HL-60 (cell line): ENCODE data around the gene THSD7A.

Experiments
- DNase-seq, 2 experiments: peaks; one replicate each; pipeline ENCODE4 v3.0.0-alpha.2; 2010 to 2020; ENCODE audit warnings: low read depth in 1 of 2, low spot score in 1 of 2
- H3K27ac ChIP-seq: fragments of 250-450 bp; sonication (Bioruptor Pico); replicated peaks from 2 replicates; pipeline ENCODE4 v1.5.1; 2020; ENCODE audit warnings: mild to moderate bottlenecking, moderate library complexity
- H3K27me3 ChIP-seq: fragments of 250-450 bp; sonication (Bioruptor Pico); 2 replicates; pipeline ENCODE4 v1.5.1; 2021; ENCODE audit warnings: mild to moderate bottlenecking, moderate library complexity; ENCODE audit not compliant: insufficient read depth, poor library complexity, severe bottlenecking
- H3K4me3 ChIP-seq: replicated peaks from 2 replicates; pipeline ENCODE4 v1.5.1; 2011; ENCODE audit warnings: mild to moderate bottlenecking, control low read depth, low read length; ENCODE audit not compliant: insufficient read depth
- CTCF ChIP-seq: IDR thresholded peaks from one replicate; pipeline ENCODE4 v1.5.1; 2011; ENCODE audit warnings: low read length, control low read depth, inconsistent platforms; ENCODE audit not compliant: insufficient read depth
- GABPA ChIP-seq: IDR thresholded peaks from 2 replicates; pipeline ENCODE4 v1.6.1; 2012; ENCODE audit warnings: low read depth
- POLR2AphosphoS5 ChIP-seq: IDR thresholded peaks from 2 replicates; pipeline ENCODE4 v1.6.1; 2012; ENCODE audit warnings: low read depth
- REST ChIP-seq: IDR thresholded peaks from 2 replicates; pipeline ENCODE4 v1.6.1; 2012; ENCODE audit warnings: low read depth; ENCODE audit not compliant: insufficient replicate concordance
- SPI1 ChIP-seq: IDR thresholded peaks from 2 replicates; pipeline ENCODE4 v1.6.1; 2012; ENCODE audit warnings: low read depth, mild to moderate bottlenecking, borderline replicate concordance

THSD7A gene

GRCh38 chr7:11747715-11748485 is 84.1 kb downstream of the THSD7A start:
- Histone ChIP-seq H3K4me3 (no peak overlapping the region), H3K27ac (no peak overlapping the region), H3K27me3 (no peaks in the 10 kb centered on the region)
- TF ChIP-seq CTCF (no peak), REST (no peak), POLR2AphosphoS5 (no peak), SPI1 (no peak), GABPA (no peak)
- no peak for DNase-seq

- TF ChIP-seq GABPA (no peak), REST (no peak), CTCF (no peak)
- H3K27ac ChIP-seq = no peak overlapping the region
- H3K4me3 ChIP-seq = no peak overlapping the region
- H3K27me3 ChIP-seq = no peaks in the 10 kb centered on the region
- DNase-seq = no peak
Measured at GRCh38 chr7:11746591-11746990, 85.4 kb downstream of the THSD7A start.

GRCh38 chr7:11743548-11743947 is 88.5 kb downstream of the THSD7A start:
- H3K27me3 ChIP-seq = no peaks in the 10 kb centered on the region
- H3K27ac ChIP-seq = no peak overlapping the region
- no peak for DNase-seq
- TF ChIP-seq CTCF (no peak), POLR2AphosphoS5 (no peak), GABPA (no peak), SPI1 (no peak), REST (no peak)
- no peak overlapping the region for H3K4me3 ChIP-seq
